ENCODE measurements around the gene CNTNAP2. TPM values are rescaled to one million over a fixed set of nuclear protein-coding genes. Genes with fewer than 3 reads are reported as not detected.

The CNTNAP2 gene
- total RNA-seq, 3 donors from 2014 or later (not counting 1 experiment from before 2014, with no cell fraction given), result 0.18 to 1.1 TPM; not detected in 1

DNA sequence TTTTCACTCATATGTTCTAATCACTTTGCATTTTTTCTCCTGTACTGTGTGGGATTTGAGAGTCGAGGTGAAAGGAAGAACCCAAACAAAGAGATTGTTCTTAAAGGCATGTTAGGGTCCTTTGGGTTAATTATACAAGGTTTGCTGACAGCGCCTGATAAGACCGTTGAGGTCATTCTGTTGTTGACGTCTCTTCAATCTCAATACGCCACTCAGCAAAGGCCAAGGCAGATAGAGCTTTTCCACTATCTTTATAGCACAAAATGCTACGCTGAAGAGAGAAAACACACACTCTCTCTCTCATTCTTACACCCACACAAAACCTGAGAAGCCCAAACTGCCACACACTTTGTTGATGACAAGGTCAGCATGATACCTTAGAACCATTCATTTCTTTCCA lies 228.7 kb downstream of the CNTNAP2 start:
- Mint-ChIP-seq H3K36me3 (no peaks in the 10 kb centered on the region), H3K27me3 (ENCODE audit: low read depth in 2 of 2) (no peaks in the 10 kb centered on the region), H3K27ac (no peak overlapping the region), H3K4me1 (no peaks in the 10 kb centered on the region), H3K4me3 (no peak overlapping the region), H3K9me3 (peaks cover 4 to 7% of the 10 kb centered on the region in 2 donors)
- DNase-seq (no peak), ATAC-seq (no peak)
- H3K27ac ChIP-seq (ENCODE audit: low read length), result no peak overlapping the region
- WGBS (ENCODE audit: insufficient coverage), result 92% methylated on average over 6 of the region's 6 CpGs
- H3K27me3 ChIP-seq (ENCODE audit: control insufficient read depth, insufficient read depth, low read length), result no peaks in the 10 kb centered on the region
- H3K36me3 ChIP-seq (ENCODE audit: control insufficient read depth, insufficient read depth, low read length), result no peaks in the 10 kb centered on the region
- intact Hi-C loops (cut with micrococcal nuclease), result no loop called here
- H3K4me3 ChIP-seq (ENCODE audit: low read length), result no peak overlapping the region
- no peaks in the 10 kb centered on the region for H3K4me1 ChIP-seq (ENCODE audit: control insufficient read depth, insufficient read depth, low read length)
- TF ChIP-seq, protein P1, sequence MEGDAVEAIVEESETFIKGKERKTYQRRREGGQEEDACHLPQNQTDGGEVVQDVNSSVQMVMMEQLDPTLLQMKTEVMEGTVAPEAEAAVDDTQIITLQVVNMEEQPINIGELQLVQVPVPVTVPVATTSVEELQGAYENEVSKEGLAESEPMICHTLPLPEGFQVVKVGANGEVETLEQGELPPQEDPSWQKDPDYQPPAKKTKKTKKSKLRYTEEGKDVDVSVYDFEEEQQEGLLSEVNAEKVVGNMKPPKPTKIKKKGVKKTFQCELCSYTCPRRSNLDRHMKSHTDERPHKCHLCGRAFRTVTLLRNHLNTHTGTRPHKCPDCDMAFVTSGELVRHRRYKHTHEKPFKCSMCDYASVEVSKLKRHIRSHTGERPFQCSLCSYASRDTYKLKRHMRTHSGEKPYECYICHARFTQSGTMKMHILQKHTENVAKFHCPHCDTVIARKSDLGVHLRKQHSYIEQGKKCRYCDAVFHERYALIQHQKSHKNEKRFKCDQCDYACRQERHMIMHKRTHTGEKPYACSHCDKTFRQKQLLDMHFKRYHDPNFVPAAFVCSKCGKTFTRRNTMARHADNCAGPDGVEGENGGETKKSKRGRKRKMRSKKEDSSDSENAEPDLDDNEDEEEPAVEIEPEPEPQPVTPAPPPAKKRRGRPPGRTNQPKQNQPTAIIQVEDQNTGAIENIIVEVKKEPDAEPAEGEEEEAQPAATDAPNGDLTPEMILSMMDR (IDR thresholded peaks at IDR 0.05), result no peak
- H3K9me3 ChIP-seq (ENCODE audit: control insufficient read depth, insufficient read depth, low read length), result no peaks in the 10 kb centered on the region

DNA sequence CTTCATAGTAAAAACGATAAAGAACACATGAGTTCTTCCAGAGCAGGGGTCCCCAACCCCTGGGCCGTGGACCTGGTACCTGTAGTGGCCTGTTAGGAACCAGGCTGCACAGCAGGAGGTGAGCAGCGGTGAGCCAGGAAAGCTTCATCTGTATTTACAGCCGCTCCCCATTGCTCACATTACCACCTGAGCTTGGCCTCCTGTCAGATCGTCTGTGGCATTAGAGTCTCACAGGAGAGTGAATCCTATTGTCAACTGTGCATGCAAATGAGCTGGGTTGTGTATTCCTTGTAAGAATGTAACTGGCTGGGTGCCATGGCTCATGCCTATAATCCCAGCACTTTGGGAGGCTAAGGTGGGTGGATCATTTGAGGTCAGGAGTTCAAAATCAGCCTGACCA lies 229.5 kb downstream of the CNTNAP2 start:
- WGBS (ENCODE audit: insufficient coverage), result 83% methylated on average over 5 of the region's 5 CpGs
- Histone ChIP-seq H3K4me1 (ENCODE audit: control insufficient read depth, insufficient read depth, low read length) (no peaks in the 10 kb centered on the region), H3K9me3 (ENCODE audit: control insufficient read depth, insufficient read depth, low read length) (no peaks in the 10 kb centered on the region), H3K36me3 (ENCODE audit: control insufficient read depth, insufficient read depth, low read length) (no peaks in the 10 kb centered on the region), H3K27ac (ENCODE audit: low read length) (no peak overlapping the region), H3K27me3 (ENCODE audit: control insufficient read depth, insufficient read depth, low read length) (no peaks in the 10 kb centered on the region), H3K4me3 (ENCODE audit: low read length) (no peak overlapping the region)
- no peak overlapping the region for H3K4me3 Mint-ChIP-seq
- no peaks in the 10 kb centered on the region for H3K4me1 Mint-ChIP-seq
- no peak overlapping the region for H3K27ac Mint-ChIP-seq
- DNase-seq, result no peak
- no peaks in the 10 kb centered on the region for H3K36me3 Mint-ChIP-seq
- intact Hi-C loops (cut with micrococcal nuclease), result no loop called here
- peaks cover 4 to 7% of the 10 kb centered on the region in 2 donors for H3K9me3 Mint-ChIP-seq
- TF ChIP-seq, protein P1 (IDR thresholded peaks at IDR 0.05), result no peak
- ATAC-seq, result no peak
- no peaks in the 10 kb centered on the region for H3K27me3 Mint-ChIP-seq (ENCODE audit: low read depth in 2 of 2)

DNA sequence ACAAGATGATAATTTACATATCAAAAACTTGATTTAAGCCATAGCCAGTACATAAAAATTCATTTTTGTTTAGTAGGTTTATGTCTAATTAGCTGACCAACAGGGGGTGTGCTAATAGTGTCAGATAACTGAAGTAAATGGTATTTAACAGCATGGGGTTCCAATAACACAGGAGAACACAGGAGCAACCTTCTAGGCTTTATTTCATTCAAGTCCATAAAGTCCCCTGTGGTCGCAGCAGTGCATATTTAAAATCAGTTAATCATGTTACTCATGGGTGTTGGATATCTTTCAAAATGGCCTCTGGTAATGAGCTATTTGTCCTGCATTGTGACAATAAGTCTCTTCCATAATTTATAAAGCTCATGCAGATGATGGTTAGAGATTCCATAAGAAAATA lies 238.6 kb downstream of the CNTNAP2 start:
- H3K9me3 Mint-ChIP-seq, result peaks cover 8 to 17% of the 10 kb centered on the region in 2 donors
- H3K27ac Mint-ChIP-seq, result no peak overlapping the region

DNA sequence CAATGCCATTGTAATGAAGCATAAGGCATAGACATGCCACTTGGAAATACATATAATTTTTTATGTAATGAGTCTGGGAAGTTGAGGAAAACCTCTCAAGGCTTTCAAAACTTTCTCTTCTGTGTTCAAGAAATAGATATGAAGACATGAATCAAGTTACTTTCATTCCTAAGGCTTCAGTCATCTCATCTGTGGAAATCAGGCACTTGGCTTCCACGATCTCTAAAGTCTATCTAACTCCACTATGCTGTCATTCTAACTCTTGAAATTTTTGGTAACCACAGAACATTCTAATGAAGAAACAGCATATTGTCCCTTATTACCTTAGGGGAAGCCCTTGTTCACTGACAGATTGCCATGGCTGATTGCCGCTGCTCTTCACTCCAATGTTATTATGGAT lies 242.6 kb downstream of the CNTNAP2 start:
- no peaks in the 10 kb centered on the region for H3K36me3 ChIP-seq (ENCODE audit: control insufficient read depth, insufficient read depth, low read length)
- H3K36me3 Mint-ChIP-seq, result peaks cover 12% of the 10 kb centered on the region
- ATAC-seq (no peak), DNase-seq (no peak)
- intact Hi-C loops (cut with micrococcal nuclease), result no loop called here
- no peak overlapping the region for H3K27ac Mint-ChIP-seq
- TF ChIP-seq, protein P1 (IDR thresholded peaks at IDR 0.05), result no peak
- no peak overlapping the region for H3K4me3 ChIP-seq (ENCODE audit: low read length)
- peaks cover 11 to 24% of the 10 kb centered on the region in 2 donors for H3K9me3 Mint-ChIP-seq
- H3K4me3 Mint-ChIP-seq, result no peak overlapping the region
- H3K4me1 ChIP-seq (ENCODE audit: control insufficient read depth, insufficient read depth, low read length), result no peaks in the 10 kb centered on the region
- H3K27me3 ChIP-seq (ENCODE audit: control insufficient read depth, insufficient read depth, low read length), result no peaks in the 10 kb centered on the region
- H3K4me1 Mint-ChIP-seq, result no peaks in the 10 kb centered on the region
- H3K9me3 ChIP-seq (ENCODE audit: control insufficient read depth, insufficient read depth, low read length), result no peaks in the 10 kb centered on the region
- H3K27me3 Mint-ChIP-seq (ENCODE audit: low read depth in 2 of 2), result no peaks in the 10 kb centered on the region
- H3K27ac ChIP-seq (ENCODE audit: low read length), result no peak overlapping the region
- 85% methylated on average over 1 of the region's 2 CpGs for WGBS (ENCODE audit: insufficient coverage)

More for the DNA sequence above, 238.6 kb downstream of the CNTNAP2 start:
- Histone ChIP-seq H3K36me3 (ENCODE audit: control insufficient read depth, insufficient read depth, low read length) (no peaks in the 10 kb centered on the region), H3K9me3 (ENCODE audit: control insufficient read depth, insufficient read depth, low read length) (no peaks in the 10 kb centered on the region), H3K4me3 (ENCODE audit: low read length) (no peak overlapping the region), H3K27ac (ENCODE audit: low read length) (no peak overlapping the region), H3K4me1 (ENCODE audit: control insufficient read depth, insufficient read depth, low read length) (no peaks in the 10 kb centered on the region), H3K27me3 (ENCODE audit: control insufficient read depth, insufficient read depth, low read length) (no peaks in the 10 kb centered on the region)
- TF ChIP-seq, protein P1 (IDR thresholded peaks at IDR 0.05), result no peak
- peaks cover 7% of the 10 kb centered on the region for H3K36me3 Mint-ChIP-seq
- no peak overlapping the region for H3K4me3 Mint-ChIP-seq
- no peaks in the 10 kb centered on the region for H3K4me1 Mint-ChIP-seq
- intact Hi-C loops (cut with micrococcal nuclease), result no loop called here
- ATAC-seq (no peak), DNase-seq (no peak)
- no CpG with 5 or more reads among the region's 1 CpG for WGBS (ENCODE audit: insufficient coverage)
- no peaks in the 10 kb centered on the region for H3K27me3 Mint-ChIP-seq (ENCODE audit: low read depth in 2 of 2)

Data from natural killer cell (primary cell).